DMS153 (cell line): Measurements from ENCODE around the gene NFE2.
"Not testable (repeated sequence)": the region's sequence is repeated elsewhere in the genome, so short reads cannot be mapped to it uniquely, and the experiment has no call there.

Source experiments
- DNase-seq: peaks from one replicate; lab custom pipeline; 2025; lab: John Stamatoyannopoulos, UW

NFE2 gene

GRCh38 chr12:54306925-54307741 is 6.3 kb upstream of the NFE2 start:
- DNase-seq, result peak; percentile 87

GRCh38 chr12:54304187-54304810 is 3.5 kb upstream of the NFE2 start:
- no peak for DNase-seq

GRCh38 chr12:54303640-54304039 is 2.8 kb upstream of the NFE2 start:
- DNase-seq, result no peak

- no peak for DNase-seq
Measured at GRCh38 chr12:54301428-54302048, 723 bp upstream of the NFE2 start.

GRCh38 chr12:54300225-54300731 is 537 bp downstream of the NFE2 start:
- DNase-seq, result no peak

DNA sequence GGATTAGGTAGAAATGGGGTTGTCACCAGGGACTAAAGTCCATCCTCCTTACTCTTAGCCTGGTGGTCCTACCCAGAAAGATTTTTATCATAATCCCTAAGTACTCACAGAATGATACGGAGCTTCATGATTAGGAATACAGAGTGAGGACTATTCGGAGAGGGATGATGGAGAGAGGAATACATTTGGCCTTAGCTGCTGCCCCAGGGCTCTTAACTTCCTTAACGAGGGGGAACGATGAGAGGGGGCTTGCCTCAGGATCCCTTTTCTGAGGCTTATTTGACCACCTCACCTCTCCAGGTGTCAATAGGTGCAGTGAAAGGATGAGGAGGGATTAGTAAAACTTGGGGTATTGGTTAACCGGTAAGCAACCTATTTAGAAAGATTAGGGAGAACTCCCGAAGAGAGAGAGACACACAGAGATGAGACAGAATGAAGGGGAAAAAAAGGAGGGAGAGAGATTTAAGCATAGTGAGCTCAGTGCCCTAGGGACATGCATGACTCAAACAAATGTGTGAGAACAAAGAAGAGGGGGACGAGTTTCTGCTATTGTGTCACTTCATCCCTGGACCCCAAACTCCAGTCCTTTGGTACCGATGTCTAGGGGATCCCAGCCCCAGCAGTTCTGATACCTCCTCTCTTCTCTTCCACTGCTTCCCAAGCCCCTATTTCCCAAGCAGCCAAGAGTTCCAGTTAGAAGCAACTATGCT is 1.1 kb downstream of the NFE2 start:
- DNase-seq, result no peak

- DNase-seq, result no peak
Measured at GRCh38 chr12:54298904-54299303, 1.9 kb downstream of the NFE2 start.

- no peak for DNase-seq
Measured at GRCh38 chr12:54296393-54297099, 4.3 kb downstream of the NFE2 start.

DNA sequence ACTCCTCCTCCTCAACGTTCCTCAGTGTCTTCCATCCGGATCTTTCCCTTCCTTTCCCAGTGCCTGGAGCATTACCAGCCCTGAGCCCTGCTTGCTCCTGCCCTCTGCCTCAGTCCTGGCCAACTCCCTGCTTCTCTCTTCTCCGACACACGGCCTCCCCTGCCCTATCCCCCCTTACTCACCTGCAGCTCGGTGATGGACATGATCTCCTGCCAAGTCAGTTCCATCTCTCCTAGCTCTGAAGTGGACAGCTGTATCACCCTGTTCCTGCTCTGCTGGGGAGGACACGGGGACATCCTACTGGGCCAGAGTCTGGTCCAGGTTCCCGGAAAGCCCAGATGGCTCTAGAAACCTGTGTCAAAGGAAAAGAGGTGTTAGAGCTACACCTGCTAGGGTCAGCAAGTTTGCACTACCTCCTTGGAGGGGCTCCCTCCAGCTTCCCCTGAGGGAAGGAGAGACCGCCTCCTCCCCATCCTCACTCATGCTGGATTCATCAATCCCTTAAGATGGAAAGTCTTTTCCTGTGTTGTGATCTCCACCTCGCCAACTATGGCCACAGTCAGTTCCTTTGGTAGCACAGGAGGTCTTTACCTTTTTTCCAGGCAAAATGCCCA is 5.8 kb downstream of the NFE2 start:
- no peak for DNase-seq

DNA sequence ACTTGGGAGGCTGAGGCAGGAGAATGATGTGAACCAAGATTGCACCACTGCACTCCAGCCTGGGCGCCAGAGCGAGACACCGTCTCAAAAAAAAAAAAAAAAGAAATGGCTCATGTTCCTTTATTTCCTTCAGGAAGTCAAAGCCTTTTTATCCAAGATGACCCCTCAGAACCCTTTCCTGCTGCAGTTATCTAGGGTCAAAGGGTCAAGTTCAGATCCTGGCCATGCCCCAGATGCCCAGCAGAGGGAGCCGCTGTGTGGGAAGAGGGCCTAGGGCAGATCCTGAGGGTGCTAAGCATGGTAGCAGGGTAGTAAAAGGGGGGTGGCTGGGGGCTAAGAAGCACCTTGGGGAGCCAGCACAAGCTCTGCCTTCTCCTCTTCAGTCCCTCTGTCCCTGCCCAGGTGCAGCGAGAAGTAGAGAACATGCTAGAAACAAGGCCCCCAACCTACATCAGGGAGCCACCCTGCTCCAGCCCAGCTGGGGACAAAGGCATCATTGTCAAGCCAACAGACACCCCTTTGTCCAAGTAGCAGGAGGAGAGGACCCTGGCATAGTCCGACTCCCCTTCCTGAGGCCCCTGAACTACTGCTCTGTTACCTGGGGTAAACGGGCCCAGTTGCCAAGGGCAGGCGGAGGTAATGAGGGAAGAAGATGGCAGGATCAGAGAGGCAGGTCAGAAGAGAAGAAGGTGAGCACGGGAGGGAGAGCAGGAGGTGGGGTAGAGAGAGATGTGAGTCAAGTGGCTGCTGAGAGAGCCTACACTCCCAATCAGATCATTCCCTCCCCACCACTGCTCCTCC is 6.5 kb downstream of the NFE2 start:
- no peak for DNase-seq

DNA sequence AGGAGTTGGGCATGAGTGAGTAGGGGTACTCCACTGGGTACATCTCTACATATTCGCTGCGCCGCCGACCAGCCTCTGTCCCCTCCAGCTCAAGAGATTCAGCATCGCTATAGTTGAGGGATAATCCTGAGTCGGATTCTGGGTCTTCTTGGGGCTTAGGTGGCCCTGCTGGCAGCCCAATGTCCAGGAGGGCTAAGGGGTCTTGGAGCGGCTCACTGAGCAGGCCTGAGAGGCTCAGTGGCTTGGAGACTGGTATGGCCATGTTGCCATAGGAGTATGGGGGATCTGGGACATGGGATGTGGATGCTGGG is 7.9 kb downstream of the NFE2 start:
- no peak for DNase-seq

DNA sequence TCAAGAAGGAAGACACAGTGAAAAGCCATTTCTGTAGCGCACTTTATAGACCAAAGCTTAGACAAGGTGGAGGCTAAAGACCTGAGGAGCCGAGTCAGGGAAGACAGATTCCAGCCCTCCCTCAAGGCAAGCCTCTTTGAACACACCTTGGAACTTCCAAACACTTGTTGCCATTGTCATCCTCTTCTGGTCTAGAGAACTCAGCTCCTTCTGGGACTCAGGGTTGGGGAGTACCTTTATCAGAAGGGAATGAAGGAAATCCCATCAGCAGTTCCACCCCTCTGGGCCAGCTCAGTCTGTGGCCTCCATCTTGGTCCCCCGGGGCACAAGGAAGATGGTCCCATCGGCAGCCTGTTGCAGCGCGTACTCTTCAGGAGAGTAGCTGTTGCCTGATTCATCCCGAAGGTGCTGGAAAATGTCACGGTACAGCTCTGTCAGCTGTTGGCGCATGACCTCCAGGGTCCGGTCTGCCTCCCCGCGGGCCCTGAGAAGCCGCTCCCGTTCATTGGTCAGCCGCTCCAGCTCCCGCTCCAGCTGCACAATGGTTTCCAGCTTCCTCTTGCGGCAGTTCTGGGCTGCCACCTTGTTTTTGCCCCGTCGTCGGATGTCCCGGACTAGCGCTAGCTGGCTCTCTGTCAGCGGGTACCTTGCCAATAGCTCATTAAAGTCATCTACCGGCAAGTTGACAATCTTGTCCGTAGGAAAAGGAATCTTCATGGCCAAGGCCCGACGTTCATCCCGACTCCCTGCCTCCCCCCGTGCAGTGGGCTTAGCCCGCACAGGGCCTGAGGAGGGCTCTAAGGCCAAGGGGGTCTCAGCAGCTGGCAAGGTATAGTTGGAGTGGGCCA is 8.5 kb downstream of the NFE2 start:
- no peak for DNase-seq

DNA sequence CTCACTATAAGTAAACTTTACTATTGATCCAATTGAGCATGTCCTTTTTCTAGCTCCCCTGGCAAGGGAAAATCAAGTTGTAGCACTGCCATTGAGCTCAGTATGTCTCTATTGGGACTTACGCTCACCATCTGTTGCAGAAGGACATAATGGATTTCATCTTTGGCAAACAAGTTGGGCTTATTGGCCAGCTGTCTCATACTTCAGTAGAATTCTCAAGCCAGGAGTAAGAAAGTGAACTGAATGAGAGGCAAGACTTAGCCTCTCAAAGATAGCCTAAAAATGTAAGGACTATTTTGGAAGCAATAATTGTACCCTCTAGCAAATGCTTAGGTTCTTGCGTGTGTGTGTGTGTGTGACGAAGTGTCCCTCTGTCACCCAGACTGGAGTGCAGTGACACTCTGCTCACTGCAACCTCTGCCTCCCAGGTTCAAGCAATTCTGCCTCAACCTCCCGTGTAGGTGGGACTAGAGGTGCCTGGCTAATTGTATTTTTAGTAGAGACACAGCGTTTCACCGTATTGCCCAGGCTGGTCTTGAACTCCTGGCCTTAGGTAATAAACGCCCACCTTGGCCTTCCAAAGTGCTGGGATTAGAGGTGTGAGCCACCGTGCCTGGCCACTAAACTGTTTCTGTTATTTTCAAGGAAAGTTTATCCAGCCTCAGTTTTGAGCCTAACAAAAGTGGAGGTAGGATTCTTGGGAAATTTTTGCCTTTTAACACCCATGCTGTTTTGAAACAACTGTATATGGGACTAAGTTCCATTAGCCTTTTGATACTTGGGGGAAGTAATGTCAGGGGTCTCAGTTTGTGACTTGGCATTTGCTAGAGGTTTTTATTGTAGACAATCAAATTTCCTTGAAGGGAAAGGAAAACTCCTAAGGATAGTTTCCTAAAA is 13.3 kb downstream of the NFE2 start:
- DNase-seq, result no peak

DNA sequence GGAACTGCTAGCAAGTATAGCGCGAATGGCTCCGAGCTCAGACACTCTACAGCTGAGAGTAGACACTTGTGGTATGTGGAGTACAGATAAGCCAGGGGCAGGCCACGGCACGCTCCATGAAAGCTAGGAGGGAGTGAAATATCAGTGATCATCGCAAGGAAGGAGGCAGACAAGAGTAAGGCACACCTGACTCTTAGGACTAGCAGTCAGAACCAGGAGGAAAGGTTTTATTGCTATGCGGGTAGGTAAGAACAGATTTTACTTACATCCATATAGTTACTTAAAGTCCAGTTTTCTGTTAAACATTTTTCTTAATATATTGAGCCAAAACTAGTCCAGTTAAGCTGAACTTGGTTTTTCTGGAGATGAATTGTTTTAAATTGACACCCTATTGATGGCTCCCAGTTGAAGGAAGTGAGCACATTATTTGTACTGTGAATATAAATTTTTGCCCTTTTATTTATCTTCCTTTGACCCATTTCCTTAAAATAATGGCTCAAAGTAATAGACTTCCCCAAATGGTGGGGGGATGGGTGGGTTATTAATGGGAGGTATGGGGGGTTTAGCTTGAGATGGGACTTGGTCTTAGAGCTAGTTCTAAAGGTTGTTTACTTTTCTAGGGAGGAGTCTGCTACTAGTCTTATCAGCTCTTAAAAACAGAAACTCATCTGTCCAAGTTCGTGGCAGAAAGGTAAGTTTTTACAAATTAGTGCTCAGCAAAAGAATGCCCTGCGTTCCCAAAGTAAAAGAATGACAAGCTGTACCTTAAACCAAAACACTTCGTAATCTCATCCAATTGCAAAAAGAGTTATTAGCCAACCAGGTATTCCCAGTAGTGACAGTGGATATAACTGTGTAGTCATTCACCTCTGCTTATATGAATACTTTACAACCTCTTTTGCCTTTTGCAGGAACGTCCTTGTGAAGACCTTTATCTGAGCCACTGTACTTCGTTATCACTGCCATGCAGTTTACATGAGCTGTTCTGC is 14.5 kb downstream of the NFE2 start:
- no peak for DNase-seq

- DNase-seq, result no peak
Measured at GRCh38 chr12:54285150-54286041, 15.4 kb downstream of the NFE2 start.

GRCh38 chr12:54284070-54284780 is 16.6 kb downstream of the NFE2 start:
- not testable (repeated sequence) for DNase-seq
